Measurements from ENCODE around the gene TNK1. TPM values are rescaled to one million over a fixed set of nuclear protein-coding genes. Genes with fewer than 3 reads are reported as not detected.
"Not testable (repeated sequence)": the region's sequence is repeated elsewhere in the genome, so short reads cannot be mapped to it uniquely, and the experiment has no call there.

TNK1 gene
- 0.45 TPM for polyA plus RNA-seq (2012; ENCODE audit: insufficient read depth, insufficient read length, low read depth)

DNA sequence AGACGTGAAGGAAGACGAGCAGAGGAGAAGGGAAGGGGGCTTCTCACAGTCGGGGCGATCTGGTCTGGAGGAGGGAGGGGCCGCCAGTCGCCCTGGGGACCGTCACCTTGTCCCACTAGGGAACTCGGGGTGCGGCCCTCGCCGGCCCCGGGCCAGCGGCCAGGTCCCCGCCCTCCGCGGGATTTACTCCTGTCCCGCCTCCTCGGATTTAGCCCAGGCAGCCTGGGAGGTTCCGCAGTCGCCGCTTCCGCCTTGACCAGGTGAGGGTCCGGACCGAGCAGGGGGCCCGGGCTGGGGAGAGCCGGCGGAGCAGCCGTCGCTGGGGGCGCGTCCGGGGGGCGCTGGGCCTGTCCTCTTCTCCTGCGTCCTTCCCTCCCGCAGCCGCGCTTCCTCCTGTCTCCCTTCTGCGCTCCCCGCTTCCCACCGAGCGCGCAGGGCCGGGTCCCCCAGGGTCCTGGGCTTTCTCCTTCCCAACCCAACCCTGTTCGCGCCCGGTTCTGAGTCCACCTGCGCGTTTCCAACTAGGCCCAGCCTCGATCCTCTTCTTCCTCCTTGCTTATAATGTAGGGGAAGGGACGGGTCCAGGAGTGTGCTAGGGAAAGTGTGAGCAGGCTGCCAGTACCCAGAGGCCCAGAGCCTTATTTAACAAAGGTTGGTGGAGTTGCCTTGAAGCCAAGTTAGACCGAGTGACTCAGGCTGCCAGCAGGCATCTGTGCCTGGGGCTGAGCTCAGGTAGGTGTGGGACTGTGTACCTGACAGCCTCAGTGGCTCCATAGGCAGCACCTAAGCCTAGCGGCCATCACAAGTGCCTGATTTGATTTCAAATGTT, at the start of gene TNK1:
Gene TNK1 (plus strand): TSS at position 235 of the 829 bp plus-strand sequence. CDS start 1,838 bp downstream, outside the sequence.
- DNase-seq = no peak
- TF ChIP-seq, protein P1, sequence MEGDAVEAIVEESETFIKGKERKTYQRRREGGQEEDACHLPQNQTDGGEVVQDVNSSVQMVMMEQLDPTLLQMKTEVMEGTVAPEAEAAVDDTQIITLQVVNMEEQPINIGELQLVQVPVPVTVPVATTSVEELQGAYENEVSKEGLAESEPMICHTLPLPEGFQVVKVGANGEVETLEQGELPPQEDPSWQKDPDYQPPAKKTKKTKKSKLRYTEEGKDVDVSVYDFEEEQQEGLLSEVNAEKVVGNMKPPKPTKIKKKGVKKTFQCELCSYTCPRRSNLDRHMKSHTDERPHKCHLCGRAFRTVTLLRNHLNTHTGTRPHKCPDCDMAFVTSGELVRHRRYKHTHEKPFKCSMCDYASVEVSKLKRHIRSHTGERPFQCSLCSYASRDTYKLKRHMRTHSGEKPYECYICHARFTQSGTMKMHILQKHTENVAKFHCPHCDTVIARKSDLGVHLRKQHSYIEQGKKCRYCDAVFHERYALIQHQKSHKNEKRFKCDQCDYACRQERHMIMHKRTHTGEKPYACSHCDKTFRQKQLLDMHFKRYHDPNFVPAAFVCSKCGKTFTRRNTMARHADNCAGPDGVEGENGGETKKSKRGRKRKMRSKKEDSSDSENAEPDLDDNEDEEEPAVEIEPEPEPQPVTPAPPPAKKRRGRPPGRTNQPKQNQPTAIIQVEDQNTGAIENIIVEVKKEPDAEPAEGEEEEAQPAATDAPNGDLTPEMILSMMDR (IDR thresholded peaks at IDR 0.05; ENCODE audit: low read depth, low read length) = no peak
- no peak within 1 kb of the TSS for H3K4me3 ChIP-seq (ENCODE audit: low read depth, low read length)
- no peaks in the 10 kb centered on the region for H3K4me1 ChIP-seq
- no peaks in the 10 kb centered on the region for H3K36me3 ChIP-seq
- no peaks in the 10 kb centered on the region for H3K9me3 ChIP-seq
- 0 out of 2 replicates have a peak, but pooled peaks cover 3% of the 10 kb centered on the region for H3K27me3 ChIP-seq

- Histone ChIP-seq H3K9me3 (no peaks in the 10 kb centered on the region), H3K36me3 (no peaks in the 10 kb centered on the region), H3K4me1 (no peaks in the 10 kb centered on the region), H3K4me3 (ENCODE audit: low read depth, low read length) (no peak overlapping the region), H3K27me3 (no peaks in the 10 kb centered on the region)
- DNase-seq = no peak
- TF ChIP-seq, protein P1 (IDR thresholded peaks at IDR 0.05; ENCODE audit: low read depth, low read length) = no peak
Measured at GRCh38 chr17:7332111-7332510, 48.8 kb upstream of the TNK1 start.

DNA sequence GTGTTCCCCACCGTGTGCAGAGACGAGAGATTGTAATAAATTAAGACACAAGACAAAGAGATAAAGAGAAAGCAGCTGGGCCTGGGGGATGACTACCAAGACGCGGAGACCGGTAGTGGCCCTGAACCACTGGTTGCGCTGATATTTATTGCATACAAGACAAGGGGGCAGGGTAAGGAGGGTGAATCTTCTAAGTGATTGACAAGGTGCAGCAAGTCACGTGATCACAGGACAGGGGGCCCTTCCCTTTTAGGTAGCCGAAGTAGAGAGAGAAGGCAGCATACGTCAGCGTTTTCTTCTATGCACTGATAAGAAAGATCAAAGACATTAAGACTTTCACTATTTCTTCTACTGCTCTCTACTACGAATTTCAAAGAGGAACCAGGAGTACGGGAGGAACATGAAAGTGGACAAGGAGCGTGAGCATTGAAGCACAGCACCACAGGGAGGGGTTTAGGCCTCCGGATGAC, 48.3 kb upstream of the TNK1 start:
- H3K36me3 ChIP-seq; H3K27me3 ChIP-seq; H3K9me3 ChIP-seq; H3K4me3 ChIP-seq (ENCODE audit: low read depth, low read length); DNase-seq; H3K4me1 ChIP-seq: not testable (repeated sequence)

DNA sequence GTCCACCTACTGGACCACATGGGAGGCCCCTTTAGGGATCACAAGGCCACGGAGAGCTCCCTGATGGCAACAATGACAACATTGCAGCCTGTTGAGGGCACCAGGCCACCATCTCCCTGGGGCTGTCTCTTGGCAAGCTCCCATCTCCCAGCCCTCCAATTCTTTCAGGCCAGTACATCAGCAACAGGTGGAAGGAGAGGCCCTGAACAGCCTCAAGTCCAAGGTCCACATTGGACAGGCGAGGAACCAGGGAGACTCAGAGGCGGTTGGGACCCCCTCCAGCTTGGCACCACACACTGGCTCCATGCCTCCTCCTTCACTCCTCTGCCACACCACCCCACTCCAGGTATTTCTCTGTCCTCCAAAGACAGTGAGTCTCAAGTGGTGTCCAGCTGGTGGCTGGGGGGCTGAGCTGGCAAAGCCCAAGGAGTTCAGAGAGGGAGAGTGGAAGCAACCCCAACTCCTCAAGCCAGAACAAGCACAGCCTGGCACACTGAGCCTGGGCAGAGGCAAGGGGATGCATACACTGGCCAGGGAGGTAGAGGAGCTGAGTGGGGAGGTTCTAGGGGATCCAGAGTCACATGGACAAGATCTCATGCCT, 45.9 kb upstream of the TNK1 start:
- no peaks in the 10 kb centered on the region for H3K4me1 ChIP-seq
- H3K27me3 ChIP-seq = no peaks in the 10 kb centered on the region
- TF ChIP-seq, protein P1 (IDR thresholded peaks at IDR 0.05; ENCODE audit: low read depth, low read length) = no peak
- no peaks in the 10 kb centered on the region for H3K36me3 ChIP-seq
- H3K9me3 ChIP-seq = no peaks in the 10 kb centered on the region
- H3K4me3 ChIP-seq (ENCODE audit: low read depth, low read length) = no peak overlapping the region
- no peak for DNase-seq

- H3K4me1 ChIP-seq; H3K4me3 ChIP-seq (ENCODE audit: low read depth, low read length); H3K27me3 ChIP-seq; H3K36me3 ChIP-seq; DNase-seq; H3K9me3 ChIP-seq: not testable (repeated sequence)
Measured at GRCh38 chr17:7335765-7336164, 45.1 kb upstream of the TNK1 start.

GRCh38 chr17:7336240-7337175, 44.4 kb upstream of the TNK1 start, which contains the start of gene ACAP1:
Gene ACAP1 (plus strand): TSS chr17:7336529. CDS start chr17:7336735, 206 bp downstream.
- no peak within 1 kb of the TSS for H3K4me3 ChIP-seq (ENCODE audit: low read depth, low read length)
- DNase-seq = no peak
- H3K9me3 ChIP-seq = no peaks in the 10 kb centered on the region
- H3K4me1 ChIP-seq = no peaks in the 10 kb centered on the region
- TF ChIP-seq, protein P1 (IDR thresholded peaks at IDR 0.05; ENCODE audit: low read depth, low read length) = no peak
- H3K27me3 ChIP-seq = no peaks in the 10 kb centered on the region
- no peaks in the 10 kb centered on the region for H3K36me3 ChIP-seq

GRCh38 chr17:7337600-7337999, 43.3 kb upstream of the TNK1 start:
- not testable (repeated sequence) for DNase-seq; H3K27me3 ChIP-seq; H3K36me3 ChIP-seq; H3K9me3 ChIP-seq; H3K4me1 ChIP-seq; H3K4me3 ChIP-seq (ENCODE audit: low read depth, low read length)
